Testis (tissue), 3 donors: ENCODE results near the gene POU6F2. TPM values are rescaled to one million over a fixed set of nuclear protein-coding genes. Genes with fewer than 3 reads are reported as not detected.

Experiments
- DNase-seq: peaks from one replicate; pipeline ENCODE4 v3.0.0-alpha.2; 2019
- H3K27ac ChIP-seq, 2 donors: fragments of 200-600 bp; sonication (generic); one replicate each; pipeline ENCODE4 v1.5.1; 2019
- H3K27me3 ChIP-seq: fragments of 200-600 bp; sonication (generic); one replicate; pipeline ENCODE4 v1.5.1; 2019
- H3K36me3 ChIP-seq: fragments of 200-600 bp; sonication (generic); one replicate; pipeline ENCODE4 v1.5.1; 2017; ENCODE audit warnings: low read depth; ENCODE audit errors: missing control alignments
- H3K4me1 ChIP-seq: fragments of 200-600 bp; sonication (generic); one replicate; pipeline ENCODE4 v1.5.1; 2019
- H3K4me3 ChIP-seq, 2 donors: fragments of 200-600 bp; sonication (generic); one replicate each; pipeline ENCODE4 v1.5.1; 2017 to 2019
- H3K9me3 ChIP-seq: fragments of 200-600 bp; sonication (generic); one replicate; pipeline ENCODE4 v1.5.1; 2017
- POLR2A ChIP-seq: fragments of 450-650 bp; IDR thresholded peaks from one replicate; pipeline ENCODE4 v1.6.1; 2017; ENCODE audit warnings: antibody characterized with exemption, mild to moderate bottlenecking, moderate library complexity
- WGBS, 2 donors: methylation state at CpG; one replicate each; pipeline ENCODE4 v1.1.5; 2018; 5-methylcytosine and 5-hydroxymethylcytosine counted together
- intact Hi-C: fragments of 100-400 bp; cut with DNase I; formaldehyde crosslinking; loops from one replicate; pipeline ENCODE4 v1.15.1; 2023; ENCODE audit warnings: low total_unique reads
- polyA plus RNA-seq: library from polyadenylated mRNA; stranded (reverse); fragments of 350-450 nt; fragmentation: Illumina TruSeq; extraction: RNeasy Lipid Tissue Mini Kit (QIAGEN cat#74804); gene quantifications from one replicate; pipeline ENCODE4 v1.2.3, GENCODE V29; 2014; ENCODE audit warnings: low read depth, low replicate concordance; ENCODE audit not compliant: insufficient read depth
- total RNA-seq, 2 donors: library from RNA; depleted of rRNA; stranded (reverse); fragments of >200 nt; gene quantifications; one replicate each; pipeline ENCODE4 v1.2.3, GENCODE V29; 2016
- TF ChIP-seq, protein P1 (sequence below), 3 experiments: fragments of 450-650 bp in 2 of 3; fragments of 200-600 bp in 1 of 3; sonication (generic) in 1 of 3; IDR thresholded peaks; one replicate each; pipeline ENCODE4 v1.5.1; 2016 to 2019; ENCODE audit warnings: antibody characterized with exemption in 3 of 3, mild to moderate bottlenecking in 2 of 3, moderate library complexity in 1 of 3

POU6F2 gene
- total and polyA plus RNA-seq, 3 donors from 2014 or later = 1.3 to 3.4 (median 1.7) TPM

DNA sequence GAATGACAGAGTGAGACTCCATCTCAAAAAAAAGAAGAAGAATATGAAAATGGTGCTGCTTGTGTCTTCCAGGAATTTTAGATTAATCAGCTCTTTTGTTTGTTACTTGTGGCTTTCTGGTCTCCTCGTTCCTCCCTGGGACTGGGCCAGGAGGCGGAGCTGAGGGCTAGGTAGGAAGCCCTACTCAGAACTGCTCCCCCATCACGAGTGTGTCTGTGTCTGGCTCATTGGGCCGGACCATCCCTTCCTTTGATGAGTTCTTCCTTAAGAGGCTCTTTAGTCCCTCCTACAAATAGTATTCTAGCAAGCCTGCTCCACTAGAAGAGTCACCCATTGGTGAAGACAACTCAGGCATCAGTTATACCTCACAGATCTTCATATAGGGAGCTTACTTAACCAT, 531.7 kb downstream of the POU6F2 start:
- DNase-seq = no peak
- H3K9me3 ChIP-seq = no peaks in the 10 kb centered on the region
- TF ChIP-seq, protein P1, sequence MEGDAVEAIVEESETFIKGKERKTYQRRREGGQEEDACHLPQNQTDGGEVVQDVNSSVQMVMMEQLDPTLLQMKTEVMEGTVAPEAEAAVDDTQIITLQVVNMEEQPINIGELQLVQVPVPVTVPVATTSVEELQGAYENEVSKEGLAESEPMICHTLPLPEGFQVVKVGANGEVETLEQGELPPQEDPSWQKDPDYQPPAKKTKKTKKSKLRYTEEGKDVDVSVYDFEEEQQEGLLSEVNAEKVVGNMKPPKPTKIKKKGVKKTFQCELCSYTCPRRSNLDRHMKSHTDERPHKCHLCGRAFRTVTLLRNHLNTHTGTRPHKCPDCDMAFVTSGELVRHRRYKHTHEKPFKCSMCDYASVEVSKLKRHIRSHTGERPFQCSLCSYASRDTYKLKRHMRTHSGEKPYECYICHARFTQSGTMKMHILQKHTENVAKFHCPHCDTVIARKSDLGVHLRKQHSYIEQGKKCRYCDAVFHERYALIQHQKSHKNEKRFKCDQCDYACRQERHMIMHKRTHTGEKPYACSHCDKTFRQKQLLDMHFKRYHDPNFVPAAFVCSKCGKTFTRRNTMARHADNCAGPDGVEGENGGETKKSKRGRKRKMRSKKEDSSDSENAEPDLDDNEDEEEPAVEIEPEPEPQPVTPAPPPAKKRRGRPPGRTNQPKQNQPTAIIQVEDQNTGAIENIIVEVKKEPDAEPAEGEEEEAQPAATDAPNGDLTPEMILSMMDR (IDR thresholded peaks at IDR 0.05) = no peak
- no peak for TF ChIP-seq POLR2A
- intact Hi-C loops = no loop called here
- H3K27ac ChIP-seq = no peak overlapping the region
- no peaks in the 10 kb centered on the region for H3K27me3 ChIP-seq
- WGBS, 2 donors = 73 to 76% methylated on average over 4 of the region's 4 CpGs
- H3K36me3 ChIP-seq = no peaks in the 10 kb centered on the region
- no peaks in the 10 kb centered on the region for H3K4me1 ChIP-seq
- H3K4me3 ChIP-seq = no peak overlapping the region

DNA sequence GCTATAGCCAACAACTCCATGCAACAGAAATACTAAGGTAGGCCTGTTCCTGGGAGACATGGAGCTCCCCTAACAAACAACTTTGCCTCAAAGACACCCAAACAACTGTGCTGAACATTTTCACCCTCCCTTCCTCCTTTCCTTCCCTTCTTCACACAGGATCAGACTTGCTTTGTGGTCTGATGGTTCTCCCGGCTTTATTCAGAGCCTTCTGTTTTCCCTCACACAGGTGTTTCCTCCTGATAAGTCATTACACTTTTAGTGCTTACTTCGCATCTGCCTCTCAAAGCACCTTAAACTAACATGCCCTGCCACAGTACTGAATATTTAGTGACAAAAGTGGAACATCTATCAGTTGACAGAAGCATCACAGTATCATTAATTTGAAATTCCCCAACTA, 532.2 kb downstream of the POU6F2 start:
- intact Hi-C loops = no loop called here
- 66 to 78% methylated on average over 2 of the region's 2 CpGs for WGBS, 2 donors
- no peaks in the 10 kb centered on the region for H3K27me3 ChIP-seq

DNA sequence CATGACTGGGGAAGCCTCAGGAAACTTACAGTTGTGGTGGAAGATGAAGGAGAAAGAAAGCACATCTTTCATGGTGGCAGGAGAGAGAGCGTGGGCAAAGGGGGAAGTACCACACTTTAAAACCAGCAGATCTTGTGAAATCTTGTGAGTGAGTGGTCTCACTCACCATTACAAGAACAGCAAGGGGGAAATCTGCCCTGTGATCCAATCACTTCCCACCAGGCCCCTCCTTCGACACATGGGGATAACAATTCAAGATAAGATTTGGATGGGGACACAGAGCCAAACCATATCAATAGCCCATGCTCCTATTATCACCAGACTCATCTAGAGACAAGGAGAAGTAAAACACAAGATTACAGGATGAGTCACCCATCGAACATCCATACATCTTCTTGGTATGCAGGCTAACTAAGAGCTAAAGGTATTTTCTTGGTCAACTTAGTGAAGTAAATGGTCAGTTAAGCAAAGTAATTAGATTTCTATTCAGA, 533.2 kb downstream of the POU6F2 start:
- intact Hi-C loops = no loop called here
- no peak for DNase-seq
- Histone ChIP-seq H3K9me3 (no peaks in the 10 kb centered on the region), H3K27me3 (no peaks in the 10 kb centered on the region), H3K27ac (no peak overlapping the region), H3K4me1 (no peaks in the 10 kb centered on the region), H3K36me3 (no peaks in the 10 kb centered on the region), H3K4me3 (no peak overlapping the region)
- 79 to 87% methylated on average over 3 of the region's 3 CpGs for whole genome bisulfite sequencing, 2 donors
- TF ChIP-seq, protein P1 (IDR thresholded peaks at IDR 0.05) = no peak
- TF ChIP-seq POLR2A = no peak

More for the DNA sequence above, 532.2 kb downstream of the POU6F2 start:
- TF ChIP-seq, protein P1 (IDR thresholded peaks at IDR 0.05) = no peak
- TF ChIP-seq POLR2A = no peak
- Histone ChIP-seq H3K4me1 (no peaks in the 10 kb centered on the region), H3K36me3 (no peaks in the 10 kb centered on the region), H3K9me3 (no peaks in the 10 kb centered on the region), H3K4me3 (no peak overlapping the region), H3K27ac (no peak overlapping the region)
- DNase-seq = no peak

DNA sequence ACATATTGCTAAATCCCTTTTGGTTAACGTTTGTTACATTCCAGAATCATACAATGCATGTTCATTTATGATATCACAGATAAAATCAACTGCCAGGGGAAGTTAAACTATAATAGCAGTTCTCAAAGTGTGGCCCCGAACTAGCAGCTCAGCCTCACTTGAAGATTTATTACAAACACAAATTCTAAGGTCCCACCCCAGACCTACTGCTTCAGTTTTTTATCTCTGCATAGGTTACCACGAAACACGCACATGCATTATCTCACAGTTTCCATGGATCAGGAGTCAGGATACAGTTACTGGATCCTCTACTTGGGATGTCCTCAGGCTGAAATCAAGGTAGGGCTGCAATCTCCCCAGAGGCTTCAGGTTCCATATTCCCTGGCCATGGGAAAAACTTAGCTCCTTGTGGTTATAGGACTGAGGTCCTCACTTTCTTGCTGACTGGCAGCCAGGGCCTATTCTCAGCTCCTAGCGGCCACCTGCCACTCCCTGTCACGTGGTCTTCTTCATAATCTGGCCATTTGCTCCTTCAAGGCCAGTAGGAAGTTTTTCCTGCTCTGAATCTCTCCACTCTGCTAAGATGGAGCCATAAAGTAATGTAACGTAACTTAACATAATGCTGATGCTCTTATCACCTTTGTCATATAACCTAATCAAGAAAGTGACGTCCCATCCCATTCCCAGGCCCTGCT, 538.0 kb downstream of the POU6F2 start:
- Histone ChIP-seq H3K4me3 (no peak overlapping the region), H3K27ac (no peak overlapping the region), H3K27me3 (no peaks in the 10 kb centered on the region), H3K9me3 (no peaks in the 10 kb centered on the region), H3K36me3 (no peaks in the 10 kb centered on the region), H3K4me1 (no peaks in the 10 kb centered on the region)
- DNase-seq = no peak
- intact Hi-C loops = no loop called here
- TF ChIP-seq, protein P1 (IDR thresholded peaks at IDR 0.05) = no peak
- no peak for TF ChIP-seq POLR2A
- WGBS, 2 donors = 71 to 79% methylated on average over 8 of the region's 8 CpGs

DNA sequence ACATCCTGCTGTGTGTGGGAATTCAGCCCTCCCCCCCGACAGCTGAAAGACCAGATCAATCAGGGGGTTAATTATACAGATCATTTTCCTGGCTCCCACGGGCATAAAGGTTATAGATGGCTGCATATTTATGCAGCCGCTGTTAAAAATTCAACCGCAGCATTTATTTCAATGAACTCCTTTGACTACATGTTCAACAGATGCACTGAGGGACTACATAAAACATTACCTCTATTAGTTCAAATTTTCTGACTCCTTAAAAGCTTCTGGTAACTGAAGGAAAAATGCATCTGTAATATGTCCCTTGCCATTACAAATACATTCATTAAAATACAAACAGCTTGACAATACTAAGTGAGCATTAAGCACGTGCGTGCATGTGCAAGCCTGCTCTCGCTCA, 538.8 kb downstream of the POU6F2 start:
- Histone ChIP-seq H3K4me3 (no peak overlapping the region), H3K27ac (no peak overlapping the region), H3K27me3 (no peaks in the 10 kb centered on the region), H3K9me3 (no peaks in the 10 kb centered on the region), H3K36me3 (no peaks in the 10 kb centered on the region), H3K4me1 (no peaks in the 10 kb centered on the region)
- no peak for DNase-seq
- intact Hi-C loops = no loop called here
- 84 to 90% methylated on average over 7 of the region's 7 CpGs for WGBS, 2 donors
- TF ChIP-seq, protein P1 (IDR thresholded peaks at IDR 0.05) = no peak
- TF ChIP-seq POLR2A = no peak
